Neural progenitor cell (in vitro differentiated cells): Measurements from ENCODE around the gene SPTLC1. TPM values are rescaled to one million over a fixed set of nuclear protein-coding genes. Genes with fewer than 3 reads are reported as not detected.
A peak's percentile ranks its signal among the peaks of the same experiment; 100 is the strongest.

Experiments used
- DNase-seq: peaks from one replicate; pipeline ENCODE4 v3.0.0-alpha.2; 2016; ENCODE audit warnings: low spot score
- H2AFZ ChIP-seq: fragments of 200-600 bp; sonication (generic); replicated peaks from 2 replicates; pipeline ENCODE4 v1.6.1; 2016; ENCODE audit warnings: antibody characterized with exemption
- H3F3A ChIP-seq: fragments of 200-600 bp; sonication (generic); 2 replicates; pipeline ENCODE4 v1.6.1; 2016; ENCODE audit warnings: antibody characterized with exemption, low read depth
- H3K27ac ChIP-seq: fragments of 200-600 bp; sonication (generic); 2 replicates; pipeline ENCODE4 v1.5.1; 2016; ENCODE audit warnings: mild to moderate bottlenecking
- H3K27me3 ChIP-seq: fragments of 200-600 bp; sonication (generic); 2 replicates; pipeline ENCODE4 v1.6.1; 2016; ENCODE audit warnings: mild to moderate bottlenecking, moderate library complexity
- H3K36me3 ChIP-seq: fragments of 200-600 bp; sonication (generic); 2 replicates; pipeline ENCODE4 v1.5.1; 2016
- H3K4me1 ChIP-seq: fragments of 200-600 bp; sonication (generic); 2 replicates; pipeline ENCODE4 v1.6.1; 2016; ENCODE audit warnings: mixed run types
- H3K4me2 ChIP-seq: fragments of 200-600 bp; sonication (generic); 2 replicates; pipeline ENCODE4 v1.6.1; 2016
- H3K4me3 ChIP-seq: fragments of 200-600 bp; sonication (generic); 2 replicates; pipeline ENCODE4 v1.5.1; 2016
- H3K79me2 ChIP-seq: fragments of 200-600 bp; sonication (generic); 2 replicates; pipeline ENCODE4 v1.6.1; 2016; ENCODE audit warnings: low read depth
- H3K9ac ChIP-seq: fragments of 200-600 bp; sonication (generic); 2 replicates; pipeline ENCODE4 v1.6.1; 2016
- H3K9me3 ChIP-seq: fragments of 200-600 bp; sonication (generic); 2 replicates; pipeline ENCODE4 v1.5.1; 2016; ENCODE audit warnings: low read depth
- H4K20me1 ChIP-seq: fragments of 200-600 bp; sonication (generic); 2 replicates; pipeline ENCODE4 v1.6.1; 2016; ENCODE audit warnings: low read depth
- H3K27ac Mint-ChIP-seq: 3 replicates; pipeline ENCODE4 v1.8.0; 2021; ENCODE audit warnings: mixed read lengths
- H3K27me3 Mint-ChIP-seq: 2 replicates; pipeline ENCODE4 v1.8.0; 2022; ENCODE audit warnings: low read depth, mild to moderate bottlenecking, inconsistent platforms, moderate library complexity, mixed read lengths; ENCODE audit not compliant: insufficient read depth
- H3K36me3 Mint-ChIP-seq: 3 replicates; pipeline ENCODE4 v1.8.0; 2021; ENCODE audit warnings: mixed read lengths
- H3K4me1 Mint-ChIP-seq: 3 replicates; pipeline ENCODE4 v1.8.0; 2021; ENCODE audit warnings: mixed read lengths
- H3K4me3 Mint-ChIP-seq: 3 replicates; pipeline ENCODE4 v1.8.0; 2021; ENCODE audit warnings: mild to moderate bottlenecking, moderate library complexity, mixed read lengths
- H3K9me3 Mint-ChIP-seq: 3 replicates; pipeline ENCODE4 v1.8.0; 2020; ENCODE audit warnings: mixed read lengths
- CTCF ChIP-seq: fragments of 200-600 bp; sonication (generic); IDR thresholded peaks from 2 replicates; pipeline ENCODE4 v1.5.1; 2017; ENCODE audit warnings: antibody characterized with exemption, mild to moderate bottlenecking
- EZH2 ChIP-seq: fragments of 200-600 bp; sonication (generic); IDR thresholded peaks from 2 replicates; pipeline ENCODE4 v1.6.1; 2017; ENCODE audit warnings: antibody characterized with exemption, mild to moderate bottlenecking, moderate library complexity
- EZH2phosphoT487 ChIP-seq: fragments of 200-600 bp; sonication (generic); IDR thresholded peaks from 2 replicates; pipeline ENCODE4 v1.6.1; 2017; ENCODE audit warnings: antibody characterized with exemption
- total RNA-seq: library from RNA; depleted of rRNA; stranded (reverse); fragments of >200 nt; gene quantifications from 2 replicates; pipeline ENCODE4 v1.2.3, GENCODE V29; 2015; ENCODE audit warnings: low replicate concordance

SPTLC1 gene
- total RNA-seq, 1 donor from 2014 or later: 119 TPM

- H3K4me2 ChIP-seq: no peak overlapping the region
- no peak for DNase-seq
- peaks cover 3% of the 10 kb centered on the region for H3K9me3 Mint-ChIP-seq
- H3K4me3 Mint-ChIP-seq: no peak overlapping the region
- H2AFZ ChIP-seq: peak overlapping the region; percentile 31
- H3K27ac Mint-ChIP-seq: no peak overlapping the region
- no peaks in the 10 kb centered on the region for H3K4me1 ChIP-seq
- no peaks in the 10 kb centered on the region for H3K79me2 ChIP-seq
- H3K9me3 ChIP-seq: no peaks in the 10 kb centered on the region
- no peaks in the 10 kb centered on the region for H3F3A ChIP-seq
- H3K27me3 Mint-ChIP-seq: peaks cover 2% of the 10 kb centered on the region
- no peak for TF ChIP-seq CTCF
- TF ChIP-seq EZH2phosphoT487: no peak
- no peak for TF ChIP-seq EZH2
- H3K9ac ChIP-seq: no peak overlapping the region
- H3K4me3 ChIP-seq: no peak overlapping the region
- H3K36me3 ChIP-seq: no peaks in the 10 kb centered on the region
- no peak overlapping the region for H3K27ac ChIP-seq
- H3K4me1 Mint-ChIP-seq: peaks cover 10% of the 10 kb centered on the region
- no peaks in the 10 kb centered on the region for H3K27me3 ChIP-seq
- no peaks in the 10 kb centered on the region for H4K20me1 ChIP-seq
- no peaks in the 10 kb centered on the region for H3K36me3 Mint-ChIP-seq
Observed at GRCh38 chr9:91994422-91994821, 120.8 kb downstream of the SPTLC1 start.

GRCh38 chr9:91992461-91993041, 122.7 kb downstream of the SPTLC1 start:
- no peak overlapping the region for H3K4me2 ChIP-seq
- H3K4me3 ChIP-seq: no peak overlapping the region
- H4K20me1 ChIP-seq: no peaks in the 10 kb centered on the region
- Mint-ChIP-seq H3K4me3 (no peak overlapping the region), H3K27ac (no peak overlapping the region), H3K4me1 (peaks cover 5% of the 10 kb centered on the region), H3K36me3 (peaks cover 2% of the 10 kb centered on the region), H3K9me3 (peaks cover 7% of the 10 kb centered on the region), H3K27me3 (peaks cover 2% of the 10 kb centered on the region)
- H3K9me3 ChIP-seq: no peaks in the 10 kb centered on the region
- H3K27ac ChIP-seq: no peak overlapping the region
- no peaks in the 10 kb centered on the region for H3F3A ChIP-seq
- H3K4me1 ChIP-seq: no peaks in the 10 kb centered on the region
- no peaks in the 10 kb centered on the region for H3K27me3 ChIP-seq
- no peak for DNase-seq
- no peak for TF ChIP-seq EZH2phosphoT487
- TF ChIP-seq CTCF: no peak
- TF ChIP-seq EZH2: no peak
- no peaks in the 10 kb centered on the region for H3K36me3 ChIP-seq
- no peak overlapping the region for H3K9ac ChIP-seq
- H3K79me2 ChIP-seq: no peaks in the 10 kb centered on the region
- H2AFZ ChIP-seq: no peak overlapping the region

- no peak for TF ChIP-seq EZH2phosphoT487
- TF ChIP-seq EZH2: no peak
- TF ChIP-seq CTCF: no peak
- Histone ChIP-seq H3K79me2 (no peaks in the 10 kb centered on the region), H3K36me3 (no peaks in the 10 kb centered on the region), H2AFZ (no peak overlapping the region), H3K27me3 (no peaks in the 10 kb centered on the region), H3K27ac (no peak overlapping the region), H3K9ac (no peak overlapping the region), H3K4me1 (no peaks in the 10 kb centered on the region), H4K20me1 (no peaks in the 10 kb centered on the region), H3K4me2 (no peak overlapping the region), H3F3A (no peaks in the 10 kb centered on the region), H3K9me3 (no peaks in the 10 kb centered on the region), H3K4me3 (no peak overlapping the region)
- peaks cover 2% of the 10 kb centered on the region for H3K27me3 Mint-ChIP-seq
- peaks cover 7% of the 10 kb centered on the region for H3K9me3 Mint-ChIP-seq
- peaks cover 2% of the 10 kb centered on the region for H3K36me3 Mint-ChIP-seq
- no peak overlapping the region for H3K4me3 Mint-ChIP-seq
- DNase-seq: no peak
- H3K27ac Mint-ChIP-seq: no peak overlapping the region
- peaks cover 5% of the 10 kb centered on the region for H3K4me1 Mint-ChIP-seq
Observed at GRCh38 chr9:91991721-91992341, 123.4 kb downstream of the SPTLC1 start.
